Fibroblast of lung (primary cell): ENCODE measurements around the gene PBLD. TPM values are rescaled to one million over a fixed set of nuclear protein-coding genes. Genes with fewer than 3 reads are reported as not detected.

Source experiments
- DNase-seq, 2 donors: peaks; one replicate each; pipeline versions ENCODE4 v3.0.0 to v3.0.0-alpha.2; 2010; ENCODE audit warnings: low read depth in 2 of 2
- H2AFZ ChIP-seq: 2 replicates; pipeline ENCODE4 v1.5.1; 2012; ENCODE audit warnings: low read length, control low read depth, inconsistent platforms
- H3K27ac ChIP-seq: 2 replicates; pipeline ENCODE4 v1.5.1; 2011; ENCODE audit warnings: low read length, control low read depth; ENCODE audit not compliant: insufficient read depth
- H3K27me3 ChIP-seq: 2 replicates; pipeline ENCODE4 v1.5.1; 2011; ENCODE audit warnings: mild to moderate bottlenecking, low read length; ENCODE audit not compliant: control insufficient read depth, insufficient read depth
- H3K36me3 ChIP-seq: 2 replicates; pipeline ENCODE4 v1.5.1; 2011; ENCODE audit warnings: low read length; ENCODE audit not compliant: control insufficient read depth, insufficient read depth
- H3K4me1 ChIP-seq: 2 replicates; pipeline ENCODE4 v1.5.1; 2011; ENCODE audit warnings: low read length; ENCODE audit not compliant: control insufficient read depth, insufficient read depth; ENCODE audit errors: extremely low read depth
- H3K4me2 ChIP-seq: 2 replicates; pipeline ENCODE4 v1.5.1; 2011; ENCODE audit warnings: low read length, control low read depth; ENCODE audit not compliant: insufficient read depth; ENCODE audit errors: extremely low read depth
- H3K4me3 ChIP-seq, 4 experiments: fragments of 200-600 bp in 1 of 4; sonication (generic) in 1 of 4; replicated peaks in 1 of 4; 2 replicates each; pipeline ENCODE4 v1.5.1; 2011 to 2016; ENCODE audit warnings: low read length in 4 of 4, low read depth in 3 of 4, mild to moderate bottlenecking in 3 of 4, control low read depth in 2 of 4, inconsistent platforms in 1 of 4, mixed read lengths in 1 of 4; ENCODE audit not compliant: insufficient read depth in 1 of 4; ENCODE audit errors: control extremely low read depth in 1 of 4
- H3K79me2 ChIP-seq: 2 replicates; pipeline ENCODE4 v1.5.1; 2012; ENCODE audit warnings: mild to moderate bottlenecking, low read length, inconsistent platforms; ENCODE audit not compliant: control insufficient read depth, insufficient read depth
- H3K9ac ChIP-seq: 2 replicates; pipeline ENCODE4 v1.5.1; 2011; ENCODE audit warnings: mild to moderate bottlenecking, low read length, control low read depth; ENCODE audit not compliant: insufficient read depth
- H3K9me3 ChIP-seq: 2 replicates; pipeline ENCODE4 v1.5.1; 2012; ENCODE audit warnings: low read depth, low read length; ENCODE audit not compliant: control insufficient read depth, insufficient read depth
- H4K20me1 ChIP-seq: 2 replicates; pipeline ENCODE4 v1.5.1; 2011; ENCODE audit warnings: low read length; ENCODE audit not compliant: control insufficient read depth, insufficient read depth; ENCODE audit errors: extremely low read depth
- EZH2 ChIP-seq: IDR thresholded peaks from 2 replicates; pipeline ENCODE4 v1.5.1; 2012; ENCODE audit warnings: low read length, control low read depth, mild to moderate bottlenecking; ENCODE audit errors: missing control alignments
- polyA plus RNA-seq, 2 donors: library from polyadenylated mRNA; depleted of rRNA in 1 of 2; stranded (reverse) in 1 of 2; unstranded in 1 of 2; fragments of >200 nt; gene quantifications; 2 replicates each; pipeline ENCODE4 v1.2.1, GENCODE V29; 2011 to 2012; ENCODE audit warnings: missing spikeins in 1 of 2
- total RNA-seq: library from RNA; depleted of rRNA; stranded (reverse); fragments of >200 nt; gene quantifications from 2 replicates; pipeline ENCODE4 v1.2.1, GENCODE V29; 2014
- TF ChIP-seq, protein P1 (sequence below), 2 donors: IDR thresholded peaks in 1 of 2; conservative IDR thresholded peaks in 1 of 2; 1 replicate in 1 of 2; 2 replicates in 1 of 2; pipeline ENCODE4 v1.5.1; 2011 to 2012; ENCODE audit warnings: low read length in 2 of 2, control low read depth in 1 of 2, inconsistent platforms in 1 of 2, low read depth in 1 of 2, mild to moderate bottlenecking in 1 of 2

PBLD gene
- total and polyA plus RNA-seq, 2 donors (not counting 1 experiment from before 2014, with no cell fraction given) = 1.3 to 5.1 TPM

DNA sequence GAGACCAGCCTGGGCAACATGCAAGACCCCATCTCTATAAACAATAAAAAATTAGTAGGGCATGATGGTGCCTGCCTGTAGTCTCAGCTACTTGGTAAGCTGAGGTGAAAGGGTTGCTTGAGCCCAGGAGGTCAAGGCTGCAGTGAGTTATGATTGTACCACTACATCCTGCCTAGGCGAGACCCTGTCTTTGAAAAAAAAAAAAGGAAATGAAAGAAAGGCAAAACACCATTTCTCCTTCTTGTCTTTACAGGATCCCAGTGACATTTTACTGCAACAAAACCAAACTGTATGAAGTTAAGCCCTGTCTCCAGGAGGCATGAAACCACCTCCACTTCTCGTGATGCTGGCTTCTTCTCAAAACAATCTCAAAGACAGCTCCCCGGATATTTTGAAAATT, 29.9 kb upstream of the PBLD start:
- H2AFZ ChIP-seq = no peak overlapping the region
- no peak overlapping the region for H3K4me2 ChIP-seq
- no peaks in the 10 kb centered on the region for H3K79me2 ChIP-seq
- TF ChIP-seq, protein P1, sequence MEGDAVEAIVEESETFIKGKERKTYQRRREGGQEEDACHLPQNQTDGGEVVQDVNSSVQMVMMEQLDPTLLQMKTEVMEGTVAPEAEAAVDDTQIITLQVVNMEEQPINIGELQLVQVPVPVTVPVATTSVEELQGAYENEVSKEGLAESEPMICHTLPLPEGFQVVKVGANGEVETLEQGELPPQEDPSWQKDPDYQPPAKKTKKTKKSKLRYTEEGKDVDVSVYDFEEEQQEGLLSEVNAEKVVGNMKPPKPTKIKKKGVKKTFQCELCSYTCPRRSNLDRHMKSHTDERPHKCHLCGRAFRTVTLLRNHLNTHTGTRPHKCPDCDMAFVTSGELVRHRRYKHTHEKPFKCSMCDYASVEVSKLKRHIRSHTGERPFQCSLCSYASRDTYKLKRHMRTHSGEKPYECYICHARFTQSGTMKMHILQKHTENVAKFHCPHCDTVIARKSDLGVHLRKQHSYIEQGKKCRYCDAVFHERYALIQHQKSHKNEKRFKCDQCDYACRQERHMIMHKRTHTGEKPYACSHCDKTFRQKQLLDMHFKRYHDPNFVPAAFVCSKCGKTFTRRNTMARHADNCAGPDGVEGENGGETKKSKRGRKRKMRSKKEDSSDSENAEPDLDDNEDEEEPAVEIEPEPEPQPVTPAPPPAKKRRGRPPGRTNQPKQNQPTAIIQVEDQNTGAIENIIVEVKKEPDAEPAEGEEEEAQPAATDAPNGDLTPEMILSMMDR (conservative IDR thresholded peaks at IDR 0.05 in 1 of 2, IDR thresholded peaks at IDR 0.05 in 1 of 2; ENCODE audit: low read depth in 1 of 2, low read length in 2 of 2) = no peak
- no peak for TF ChIP-seq EZH2
- H3K27me3 ChIP-seq = no peaks in the 10 kb centered on the region
- H3K4me3 ChIP-seq = no peak overlapping the region
- no peaks in the 10 kb centered on the region for H3K9me3 ChIP-seq
- H4K20me1 ChIP-seq = no peaks in the 10 kb centered on the region
- no peaks in the 10 kb centered on the region for H3K4me1 ChIP-seq
- H3K9ac ChIP-seq = no peak overlapping the region
- peaks cover 3% of the 10 kb centered on the region for H3K36me3 ChIP-seq
- no peak for DNase-seq
- H3K27ac ChIP-seq = no peak overlapping the region

DNA sequence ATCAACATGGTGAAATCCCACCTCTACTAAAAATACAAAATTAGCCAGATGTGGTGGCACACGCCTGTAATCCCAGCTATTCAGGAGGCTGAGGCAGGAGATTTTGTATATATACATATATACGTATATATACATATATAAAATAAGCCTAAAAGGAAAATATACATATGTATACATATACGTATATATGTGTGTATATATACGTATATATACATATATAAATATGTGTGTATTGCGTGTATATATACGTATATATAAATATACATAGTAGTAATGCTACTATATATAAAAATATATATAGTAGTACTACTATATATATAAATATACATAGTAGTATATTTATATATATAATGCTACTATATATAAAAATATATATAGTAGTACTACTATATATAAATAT, 26.5 kb upstream of the PBLD start:
- peaks cover 3% of the 10 kb centered on the region for H3K36me3 ChIP-seq
- H2AFZ ChIP-seq = no peak overlapping the region
- H3K4me1 ChIP-seq = no peaks in the 10 kb centered on the region
- H3K4me3 ChIP-seq = no peak overlapping the region
- H4K20me1 ChIP-seq = no peaks in the 10 kb centered on the region
- no peak overlapping the region for H3K27ac ChIP-seq
- DNase-seq = no peak
- H3K27me3 ChIP-seq = no peaks in the 10 kb centered on the region
- no peaks in the 10 kb centered on the region for H3K9me3 ChIP-seq
- TF ChIP-seq, protein P1 (conservative IDR thresholded peaks at IDR 0.05 in 1 of 2, IDR thresholded peaks at IDR 0.05 in 1 of 2; ENCODE audit: low read depth in 1 of 2, low read length in 2 of 2) = no peak
- TF ChIP-seq EZH2 = no peak
- H3K9ac ChIP-seq = no peak overlapping the region
- H3K79me2 ChIP-seq = no peaks in the 10 kb centered on the region
- H3K4me2 ChIP-seq = no peak overlapping the region

DNA sequence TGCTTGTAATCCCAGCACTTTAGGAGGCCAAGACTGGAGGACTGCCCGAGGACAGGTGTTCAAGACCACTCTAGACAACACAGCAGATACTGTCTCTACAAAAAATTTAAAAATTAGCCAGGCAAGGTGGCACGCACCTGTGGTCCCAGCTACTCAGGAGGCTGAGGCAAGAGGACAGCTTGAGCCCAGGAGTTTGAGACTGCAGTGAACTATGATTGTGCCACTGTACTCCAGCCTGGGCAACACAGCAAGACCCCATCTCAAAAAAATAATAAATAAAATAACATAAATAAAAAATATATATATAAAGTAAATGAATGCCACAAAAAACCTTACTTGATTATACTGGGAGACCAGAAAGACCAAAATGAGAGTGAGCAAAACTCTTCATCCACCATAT, 20.8 kb upstream of the PBLD start:
- no peaks in the 10 kb centered on the region for H3K36me3 ChIP-seq
- TF ChIP-seq EZH2 = no peak
- TF ChIP-seq, protein P1 (conservative IDR thresholded peaks at IDR 0.05 in 1 of 2, IDR thresholded peaks at IDR 0.05 in 1 of 2; ENCODE audit: low read depth in 1 of 2, low read length in 2 of 2) = no peak
- no peaks in the 10 kb centered on the region for H3K4me1 ChIP-seq
- H3K4me3 ChIP-seq = no peak overlapping the region
- no peaks in the 10 kb centered on the region for H3K79me2 ChIP-seq
- H3K27ac ChIP-seq = no peak overlapping the region
- no peak overlapping the region for H2AFZ ChIP-seq
- DNase-seq = no peak
- no peaks in the 10 kb centered on the region for H4K20me1 ChIP-seq
- no peaks in the 10 kb centered on the region for H3K27me3 ChIP-seq
- no peak overlapping the region for H3K9ac ChIP-seq
- no peak overlapping the region for H3K4me2 ChIP-seq
- no peaks in the 10 kb centered on the region for H3K9me3 ChIP-seq
